HepG2 (cell line): ENCODE results near the gene VPS9D1. TPM values are rescaled to one million over a fixed set of nuclear protein-coding genes. Genes with fewer than 3 reads are reported as not detected.

Experiments
- ETV5 ChIP-seq: IDR thresholded peaks from 2 replicates; pipeline ENCODE4 v1.6.1; 2018; ENCODE audit warnings: missing biosample characterization, missing genetic modification reagents, inconsistent platforms, borderline replicate concordance
- GABPB1 ChIP-seq: IDR thresholded peaks from 2 replicates; pipeline ENCODE4 v1.6.1; 2016; ENCODE audit warnings: mild to moderate bottlenecking, missing genetic modification reagents, moderate library complexity, missing compliant biosample characterization
- KMT2B ChIP-seq: IDR thresholded peaks from 2 replicates; pipeline ENCODE4 v1.6.1; 2016; ENCODE audit warnings: missing genetic modification reagents, missing compliant biosample characterization
- SP4 ChIP-seq: sonication (generic); formaldehyde crosslinking; IDR thresholded peaks from 2 replicates; pipeline ENCODE4 v1.8.1; 2023; ENCODE audit warnings: mild to moderate bottlenecking, missing genetic modification reagents
- TRIM24 ChIP-seq: sonication (generic); formaldehyde crosslinking; IDR thresholded peaks from 2 replicates; pipeline ENCODE4 v1.8.0; 2022; ENCODE audit warnings: mild to moderate bottlenecking, missing genetic modification reagents
- ZBTB34 ChIP-seq: sonication (generic); formaldehyde crosslinking; IDR thresholded peaks from 2 replicates; pipeline ENCODE4 v1.8.0; 2022; ENCODE audit warnings: mild to moderate bottlenecking, missing genetic modification reagents
- ZFP91 ChIP-seq: sonication (generic); formaldehyde crosslinking; IDR thresholded peaks from 2 replicates; pipeline ENCODE4 v1.9.0; 2022; ENCODE audit warnings: missing genetic modification reagents, mild to moderate bottlenecking, borderline replicate concordance
- ZNF292 ChIP-seq: sonication (generic); formaldehyde crosslinking; IDR thresholded peaks from 2 replicates; pipeline ENCODE4 v1.8.1; 2022; ENCODE audit warnings: mild to moderate bottlenecking, low read depth, missing genetic modification reagents, borderline replicate concordance
- ZNF318 ChIP-seq: sonication (generic); formaldehyde crosslinking; IDR thresholded peaks from 2 replicates; pipeline ENCODE4 v1.4.0; 2020; ENCODE audit warnings: mild to moderate bottlenecking, missing genetic modification reagents
- ZNF609 ChIP-seq: sonication (generic); formaldehyde crosslinking; IDR thresholded peaks from 2 replicates; pipeline ENCODE4 v1.4.0; 2020; ENCODE audit warnings: mild to moderate bottlenecking, missing genetic modification reagents, borderline replicate concordance
- ZNF83 ChIP-seq: sonication (generic); formaldehyde crosslinking; IDR thresholded peaks from 2 replicates; pipeline ENCODE4 v1.4.0; 2020; ENCODE audit warnings: missing genetic modification reagents, mild to moderate bottlenecking, borderline replicate concordance
- polyA plus RNA-seq, 8 experiments: library from polyadenylated mRNA; depleted of rRNA in 3 of 8; stranded (reverse) in 7 of 8; unstranded in 1 of 8; fragments of >200 nt; fragmentation: Illumina TruSeq in 4 of 8; extraction: Trizol in 4 of 8; gene quantifications; 2 replicates each; pipeline versions ENCODE4 v1.2.1 to v1.2.3, GENCODE V29; 2011 to 2016; ENCODE audit warnings: low read depth in 4 of 8, missing spikeins in 1 of 8, mixed read lengths in 1 of 8; ENCODE audit not compliant: insufficient read depth in 1 of 8
- total RNA-seq, 5 experiments: library from RNA; depleted of rRNA; stranded (reverse); fragments of >200 nt; fragmentation: Illumina TruSeq; extraction: Trizol; gene quantifications; 2 replicates each; pipeline ENCODE4 v1.2.3, GENCODE V29; 2016; ENCODE audit warnings: low read depth in 1 of 5

The VPS9D1 gene
- total and polyA plus RNA-seq, 2 of the 13 experiments (the other 11 are each of a cell fraction or from before 2014, with no cell fraction given) = 10.1 to 13.2 TPM

- TF ChIP-seq TRIM24 (CRISPR knock-in tag) = no peak
- TF ChIP-seq SP4 = peak; percentile 77
- no peak for TF ChIP-seq ZNF292 (CRISPR knock-in tag)
- TF ChIP-seq ZNF609 (CRISPR knock-in tag) = peak; percentile 50; the same call in 1 of the 2 replicates
- TF ChIP-seq ZNF83 (CRISPR knock-in tag) = no peak
- peak; percentile 90 for TF ChIP-seq ZFP91 (CRISPR knock-in tag)
- peak; percentile 20; the same call in 1 of the 2 replicates for TF ChIP-seq ZBTB34
- TF ChIP-seq KMT2B (CRISPR knock-in tag) = peak; percentile 95
- TF ChIP-seq GABPB1 (CRISPR knock-in tag) = peak; percentile 98
- TF ChIP-seq ZNF318 (CRISPR knock-in tag) = peak; percentile 27; the same call in 1 of the 2 replicates
- TF ChIP-seq ETV5 (CRISPR knock-in tag) = peak; percentile 93
Observed at GRCh38 chr16:89657442-89658220, 63.1 kb downstream of the VPS9D1 start, which contains the start of the genes CHMP1A and SPATA33 (continued).
